ENCODE measurements around the gene USP30.

DNA sequence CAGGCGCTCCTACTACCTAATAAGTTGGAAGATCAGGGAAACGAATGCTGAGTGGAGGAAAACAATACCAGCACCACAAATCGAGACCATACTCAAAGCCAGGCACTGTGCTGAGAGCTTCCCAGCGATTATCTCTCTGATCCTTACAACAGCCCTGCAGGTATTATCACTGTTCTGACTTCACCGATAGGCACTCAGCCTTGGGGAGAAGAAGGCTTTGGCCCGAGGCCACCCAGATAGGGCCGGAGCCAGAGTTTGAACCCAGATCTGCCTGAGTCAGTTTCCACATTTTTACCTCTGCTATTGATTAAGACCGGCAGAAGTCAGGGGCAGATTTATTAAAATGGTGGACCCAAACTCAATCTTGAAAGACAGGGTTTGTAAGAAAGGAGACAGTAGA, 36.4 kb upstream of the USP30 start:
- TF ChIP-seq IRF2 (CRISPR knock-in tag; IDR thresholded peaks at IDR 0.05; ENCODE audit: borderline replicate concordance, low read depth): no peak
- TF ChIP-seq CTCF (IDR thresholded peaks at IDR 0.05): no peak
- TF ChIP-seq MLX (CRISPR knock-in tag; IDR thresholded peaks at IDR 0.05): no peak
- TF ChIP-seq ZNF121 (CRISPR knock-in tag; IDR thresholded peaks at IDR 0.05): no peak
- TF ChIP-seq HMGXB4 (CRISPR knock-in tag; IDR thresholded peaks at IDR 0.05): no peak
- TF ChIP-seq PRRX2 (CRISPR knock-in tag; IDR thresholded peaks at IDR 0.05): no peak
- no peak for TF ChIP-seq FOXP1 (CRISPR knock-in tag; IDR thresholded peaks at IDR 0.05; ENCODE audit: borderline replicate concordance)
- no peak for TF ChIP-seq ETV6 (CRISPR knock-in tag; IDR thresholded peaks at IDR 0.05)
- TF ChIP-seq SP1 (CRISPR knock-in tag; conservative IDR thresholded peaks at IDR 0.05): no peak
- TF ChIP-seq, protein P1, sequence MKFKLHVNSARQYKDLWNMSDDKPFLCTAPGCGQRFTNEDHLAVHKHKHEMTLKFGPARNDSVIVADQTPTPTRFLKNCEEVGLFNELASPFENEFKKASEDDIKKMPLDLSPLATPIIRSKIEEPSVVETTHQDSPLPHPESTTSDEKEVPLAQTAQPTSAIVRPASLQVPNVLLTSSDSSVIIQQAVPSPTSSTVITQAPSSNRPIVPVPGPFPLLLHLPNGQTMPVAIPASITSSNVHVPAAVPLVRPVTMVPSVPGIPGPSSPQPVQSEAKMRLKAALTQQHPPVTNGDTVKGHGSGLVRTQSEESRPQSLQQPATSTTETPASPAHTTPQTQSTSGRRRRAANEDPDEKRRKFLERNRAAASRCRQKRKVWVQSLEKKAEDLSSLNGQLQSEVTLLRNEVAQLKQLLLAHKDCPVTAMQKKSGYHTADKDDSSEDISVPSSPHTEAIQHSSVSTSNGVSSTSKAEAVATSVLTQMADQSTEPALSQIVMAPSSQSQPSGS (CRISPR knock-in tag; IDR thresholded peaks at IDR 0.05; ENCODE audit: borderline replicate concordance, low read depth): no peak
- TF ChIP-seq, protein P2, sequence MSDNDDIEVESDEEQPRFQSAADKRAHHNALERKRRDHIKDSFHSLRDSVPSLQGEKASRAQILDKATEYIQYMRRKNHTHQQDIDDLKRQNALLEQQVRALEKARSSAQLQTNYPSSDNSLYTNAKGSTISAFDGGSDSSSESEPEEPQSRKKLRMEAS (CRISPR knock-in tag; IDR thresholded peaks at IDR 0.05): no peak
- no peak for TF ChIP-seq NR2C2 (CRISPR knock-in tag; IDR thresholded peaks at IDR 0.05)
- no peak for TF ChIP-seq CREB1 (CRISPR knock-in tag; IDR thresholded peaks at IDR 0.05)
- TF ChIP-seq E2F4 (CRISPR knock-in tag; IDR thresholded peaks at IDR 0.05; ENCODE audit: borderline replicate concordance, low read depth): no peak

Data from WTC11 (cell line).